Muscle layer of duodenum (tissue), 2 donors: Measurements from ENCODE around the gene CRELD2.

ENCODE experiments used
- H3K27ac ChIP-seq: one replicate; pipeline ENCODE4 v1.7.0; 2013; ENCODE audit warnings: mild to moderate bottlenecking, low read length
- H3K27me3 ChIP-seq: one replicate; pipeline ENCODE4 v1.7.0; 2013; ENCODE audit warnings: low read depth, mild to moderate bottlenecking, control low read depth, low read length
- H3K36me3 ChIP-seq, 2 donors: one replicate each; pipeline ENCODE4 v1.7.0; 2013; ENCODE audit warnings: low read length in 2 of 2, control low read depth in 1 of 2, mild to moderate bottlenecking in 1 of 2; ENCODE audit not compliant: insufficient read depth in 2 of 2, control insufficient read depth in 1 of 2
- H3K4me1 ChIP-seq, 2 donors: one replicate each; pipeline ENCODE4 v1.7.0; 2013; ENCODE audit warnings: low read length in 2 of 2, mild to moderate bottlenecking in 2 of 2, control low read depth in 1 of 2, moderate library complexity in 1 of 2; ENCODE audit not compliant: insufficient read depth in 2 of 2, control insufficient read depth in 1 of 2
- H3K4me3 ChIP-seq, 2 donors: one replicate each; pipeline ENCODE4 v1.7.0; 2013; ENCODE audit warnings: low read length in 2 of 2, low read depth in 1 of 2, mild to moderate bottlenecking in 1 of 2
- H3K9me3 ChIP-seq, 2 donors: one replicate each; pipeline ENCODE4 v1.7.0; 2013; ENCODE audit warnings: low read length in 2 of 2, control low read depth in 1 of 2, mild to moderate bottlenecking in 1 of 2; ENCODE audit not compliant: control insufficient read depth in 1 of 2
- donor health status: healthy.

The CRELD2 gene

GRCh38 chr22:49892226-49892899, 26.1 kb upstream of the CRELD2 start:
- Histone ChIP-seq H3K9me3 (peaks cover 0 to 2% of the 10 kb centered on the region in 2 donors), H3K27me3 (no peaks in the 10 kb centered on the region), H3K36me3 (peaks cover 0 to 6% of the 10 kb centered on the region in 2 donors), H3K4me1 (no peaks in the 10 kb centered on the region), H3K4me3 (no peak overlapping the region), H3K27ac (no peak overlapping the region)

- no peaks in the 10 kb centered on the region for H3K4me1 ChIP-seq
- peaks cover 0 to 2% of the 10 kb centered on the region in 2 donors for H3K9me3 ChIP-seq
- H3K27ac ChIP-seq: no peak overlapping the region
- peaks cover 0 to 6% of the 10 kb centered on the region in 2 donors for H3K36me3 ChIP-seq
- no peaks in the 10 kb centered on the region for H3K27me3 ChIP-seq
- H3K4me3 ChIP-seq: no peak overlapping the region
These were observed 25.4 kb upstream of the CRELD2 start for GRCh38 chr22:49893025-49893424.

GRCh38 chr22:49894322-49895054, 23.9 kb upstream of the CRELD2 start:
- Histone ChIP-seq H3K4me3 (no peak overlapping the region), H3K4me1 (no peaks in the 10 kb centered on the region), H3K9me3 (peaks cover 0 to 2% of the 10 kb centered on the region in 2 donors), H3K27ac (no peak overlapping the region), H3K27me3 (no peaks in the 10 kb centered on the region), H3K36me3 (peaks cover 0 to 6% of the 10 kb centered on the region in 2 donors)

GRCh38 chr22:49896201-49896600, 22.2 kb upstream of the CRELD2 start:
- peaks cover 1 to 7% of the 10 kb centered on the region in 2 donors for H3K36me3 ChIP-seq
- H3K9me3 ChIP-seq: peaks cover 0 to 2% of the 10 kb centered on the region in 2 donors
- no peaks in the 10 kb centered on the region for H3K27me3 ChIP-seq
- H3K4me3 ChIP-seq: no peak overlapping the region
- H3K27ac ChIP-seq: no peak overlapping the region
- H3K4me1 ChIP-seq: no peaks in the 10 kb centered on the region

GRCh38 chr22:49897015-49897684, 21.3 kb upstream of the CRELD2 start:
- Histone ChIP-seq H3K27me3 (no peaks in the 10 kb centered on the region), H3K4me1 (no peaks in the 10 kb centered on the region), H3K4me3 (no peak overlapping the region), H3K36me3 (peaks cover 7 to 15% of the 10 kb centered on the region in 2 donors), H3K27ac (no peak overlapping the region), H3K9me3 (peaks cover 0 to 2% of the 10 kb centered on the region in 2 donors)

GRCh38 chr22:49899530-49899929, 18.9 kb upstream of the CRELD2 start:
- Histone ChIP-seq H3K4me3 (no peak overlapping the region), H3K36me3 (peaks cover 12 to 29% of the 10 kb centered on the region in 2 donors), H3K27me3 (no peaks in the 10 kb centered on the region), H3K9me3 (peaks cover 0 to 2% of the 10 kb centered on the region in 2 donors), H3K27ac (no peak overlapping the region), H3K4me1 (no peaks in the 10 kb centered on the region)

GRCh38 chr22:49900441-49901230, 17.8 kb upstream of the CRELD2 start:
- Histone ChIP-seq H3K27me3 (no peaks in the 10 kb centered on the region), H3K9me3 (peaks cover 0 to 2% of the 10 kb centered on the region in 2 donors), H3K4me3 (no peak overlapping the region), H3K4me1 (no peaks in the 10 kb centered on the region), H3K36me3 (peaks cover 12 to 29% of the 10 kb centered on the region in 2 donors), H3K27ac (no peak overlapping the region)

GRCh38 chr22:49901457-49901856, 17.0 kb upstream of the CRELD2 start:
- H3K27me3 ChIP-seq: no peaks in the 10 kb centered on the region
- no peak overlapping the region for H3K27ac ChIP-seq
- peaks cover 15 to 37% of the 10 kb centered on the region in 2 donors for H3K36me3 ChIP-seq
- H3K9me3 ChIP-seq: peaks cover 0 to 2% of the 10 kb centered on the region in 2 donors
- no peaks in the 10 kb centered on the region for H3K4me1 ChIP-seq
- no peak overlapping the region for H3K4me3 ChIP-seq

- H3K4me1 ChIP-seq: no peaks in the 10 kb centered on the region
- peaks cover 27 to 51% of the 10 kb centered on the region in 2 donors for H3K36me3 ChIP-seq
- H3K4me3 ChIP-seq: no peak overlapping the region
- no peaks in the 10 kb centered on the region for H3K9me3 ChIP-seq
- no peak overlapping the region for H3K27ac ChIP-seq
- no peaks in the 10 kb centered on the region for H3K27me3 ChIP-seq
These were observed 15.0 kb upstream of the CRELD2 start for GRCh38 chr22:49903322-49904039.

- H3K4me3 ChIP-seq: no peak overlapping the region
- H3K4me1 ChIP-seq: no peaks in the 10 kb centered on the region
- no peak overlapping the region for H3K27ac ChIP-seq
- peaks cover 27 to 53% of the 10 kb centered on the region in 2 donors for H3K36me3 ChIP-seq
- H3K27me3 ChIP-seq: no peaks in the 10 kb centered on the region
- no peaks in the 10 kb centered on the region for H3K9me3 ChIP-seq
These were observed 14.4 kb upstream of the CRELD2 start for GRCh38 chr22:49904040-49904369.
